Measurements from ENCODE around the gene SLC25A21. TPM values are rescaled to one million over a fixed set of nuclear protein-coding genes. Genes with fewer than 3 reads are reported as not detected.

The SLC25A21 gene
- polyA plus RNA-seq, 2 of the 4 experiments (the other 2 are of a cell fraction): 0.68 to 1.4 TPM

GRCh38 chr14:36768638-36769337 lies 403.6 kb downstream of the SLC25A21 start (continued):
- TF ChIP-seq HOXA7 (CRISPR knock-in tag; IDR thresholded peaks at IDR 0.05): no peak

- H3K4me2 ChIP-seq: no peak overlapping the region
- DNase-seq (ENCODE audit: low read depth in 1 of 2, low spot score in 1 of 2) (no peak), ATAC-seq (no peak), FAIRE-seq (no peak)
- TF ChIP-seq NR3C1 (IDR thresholded peaks at IDR 0.05): no peak
- no peak for TF ChIP-seq HES2 (IDR thresholded peaks at IDR 0.05)
- TF ChIP-seq NFE2L2 (conservative IDR thresholded peaks at IDR 0.05; ENCODE audit: low read length): no peak
- TF ChIP-seq ESRRA (IDR thresholded peaks at IDR 0.05; ENCODE audit: borderline replicate concordance, low read length): no peak
- TF ChIP-seq CEBPB (IDR thresholded peaks at IDR 0.05): no peak
- TF ChIP-seq JUNB (IDR thresholded peaks at IDR 0.05): no peak
- no peak for TF ChIP-seq FOSL2 (IDR thresholded peaks at IDR 0.05)
- TF ChIP-seq FOSL2 (CRISPR knock-in tag; IDR thresholded peaks at IDR 0.05): no peak
- no peak for TF ChIP-seq ZSCAN20 (CRISPR knock-in tag; IDR thresholded peaks at IDR 0.05)
- no peak for TF ChIP-seq HOXB5 (CRISPR knock-in tag; IDR thresholded peaks at IDR 0.05)
- TF ChIP-seq EP300 (IDR thresholded peaks at IDR 0.05): no peak
- no peak for TF ChIP-seq ZFP36 (IDR thresholded peaks at IDR 0.05; ENCODE audit: borderline replicate concordance, partially characterized antibody)
- TF ChIP-seq CBX2 (IDR thresholded peaks at IDR 0.05; ENCODE audit: borderline replicate concordance, low read depth): no peak
- TF ChIP-seq MYC (IDR thresholded peaks at IDR 0.05; ENCODE audit: borderline replicate concordance, low read length): no peak
- no peak for TF ChIP-seq CHD2 (IDR thresholded peaks at IDR 0.05; ENCODE audit: low read length, partially characterized antibody)
- no peak for TF ChIP-seq TFCP2L1 (CRISPR knock-in tag; IDR thresholded peaks at IDR 0.05)
- TF ChIP-seq HEYL (CRISPR knock-in tag; IDR thresholded peaks at IDR 0.05): no peak
- TF ChIP-seq CTCF (IDR thresholded peaks at IDR 0.05): no peak
- ChIA-PET CTCF (interaction anchor here (1.1 to 2.4 kb wide), 2 partner anchors 13 to 382 kb away, joined by 3 to 5 read pairs; no protein-coding TSS in a partner anchor), POLR2A (no interaction called here)
- no peaks in the 10 kb centered on the region for H3K9me3 ChIP-seq
- no peak overlapping the region for H3K4me3 ChIP-seq
- no peak overlapping the region for H3K27ac ChIP-seq
- H3K4me1 ChIP-seq: no peaks in the 10 kb centered on the region
- WGBS (ENCODE audit: missing lambda C conversion rate): 72% methylated on average over 7 of the region's 7 CpGs
Measured at GRCh38 chr14:36767603-36768281, 404.7 kb downstream of the SLC25A21 start.

- Histone ChIP-seq H3K27ac (no peak overlapping the region), H3K4me1 (no peaks in the 10 kb centered on the region), H3K9me3 (no peaks in the 10 kb centered on the region), H3K4me3 (no peak overlapping the region), H3K4me2 (no peak overlapping the region)
- FAIRE-seq (no peak), ATAC-seq (no peak), DNase-seq (ENCODE audit: low read depth in 1 of 2, low spot score in 1 of 2) (no peak)
- 51% methylated on average over 2 of the region's 2 CpGs for WGBS (ENCODE audit: missing lambda C conversion rate)
- ChIA-PET CTCF (interaction anchor here (0.6 to 2.4 kb wide), 3 partner anchors 12 to 383 kb away, joined by 3 to 5 read pairs (median 3); no protein-coding TSS in a partner anchor), POLR2A (no interaction called here)
- TF ChIP-seq MAFK (IDR thresholded peaks at IDR 0.05; ENCODE audit: partially characterized antibody) (peak; percentile 53), KDM5A (IDR thresholded peaks at IDR 0.05) (no peak)
Measured at GRCh38 chr14:36766974-36767373, 405.4 kb downstream of the SLC25A21 start.
